ENCODE measurements around the gene NT5DC2. TPM values are rescaled to one million over a fixed set of nuclear protein-coding genes. Genes with fewer than 3 reads are reported as not detected.

Gene NT5DC2
- total RNA-seq, 1 donor: 40.4 TPM

Small RNA genes within 50 kb of the gene (small RNA-seq; reads per million reads assigned to genes)
- gene RNU6-856P: not detected
- not detected for gene RNU6ATAC16P

Other genes starting within 250 kb of the NT5DC2 start
- gene GLYCTK, start 246.0 kb downstream of the NT5DC2 start, total RNA-seq: 36.6 TPM
- gene DNAH1, start 217.5 kb downstream of the NT5DC2 start, total RNA-seq: 47.1 TPM
- gene BAP1, start 123.8 kb downstream of the NT5DC2 start, total RNA-seq: 106 TPM
- 17.5 TPM for gene PHF7, start 123.2 kb downstream of the NT5DC2 start, total RNA-seq
- 0.54 TPM for gene SEMA3G, start 88.8 kb downstream of the NT5DC2 start, total RNA-seq
- 0.54 TPM for gene TNNC1, start 79.8 kb downstream of the NT5DC2 start, total RNA-seq
- gene NISCH, start 78.3 kb downstream of the NT5DC2 start, total RNA-seq: 70.6 TPM
- gene STAB1, start 38.5 kb downstream of the NT5DC2 start, total RNA-seq: 19.1 TPM
- gene UQCC5, start 2.7 kb upstream of the NT5DC2 start, total RNA-seq: 1.9 TPM
- gene PBRM1, start 152.1 kb upstream of the NT5DC2 start, total RNA-seq: 63.3 TPM
- gene GNL3, start 152.2 kb upstream of the NT5DC2 start, total RNA-seq: 22.6 TPM
- gene GLT8D1, start 171.9 kb upstream of the NT5DC2 start, total RNA-seq: 31.0 TPM
- gene SPCS1, start 172.2 kb upstream of the NT5DC2 start, total RNA-seq: 44.7 TPM
- 12.1 TPM for gene NEK4, start 237.1 kb upstream of the NT5DC2 start, total RNA-seq
- under 0.01 TPM for gene ITIH1, start 243.7 kb upstream of the NT5DC2 start, total RNA-seq